HFF-Myc (cell line): ENCODE measurements around the gene CTTNBP2NL.

Experiments
- DNase-seq: peaks from one replicate; pipeline ENCODE4 v3.0.0-alpha.2; 2011; ENCODE audit warnings: low read depth; ENCODE audit errors: extremely low read depth
- H3K4me3 ChIP-seq: replicated peaks from 2 replicates; pipeline ENCODE4 v1.5.1; 2011; ENCODE audit warnings: low read depth, mild to moderate bottlenecking, control low read depth, low read length
- TF ChIP-seq, protein P1 (sequence below): IDR thresholded peaks from 2 replicates; pipeline ENCODE4 v1.5.1; 2012; ENCODE audit warnings: mild to moderate bottlenecking, low read depth, low read length, control low read depth; ENCODE audit errors: missing control alignments

The CTTNBP2NL gene

DNA sequence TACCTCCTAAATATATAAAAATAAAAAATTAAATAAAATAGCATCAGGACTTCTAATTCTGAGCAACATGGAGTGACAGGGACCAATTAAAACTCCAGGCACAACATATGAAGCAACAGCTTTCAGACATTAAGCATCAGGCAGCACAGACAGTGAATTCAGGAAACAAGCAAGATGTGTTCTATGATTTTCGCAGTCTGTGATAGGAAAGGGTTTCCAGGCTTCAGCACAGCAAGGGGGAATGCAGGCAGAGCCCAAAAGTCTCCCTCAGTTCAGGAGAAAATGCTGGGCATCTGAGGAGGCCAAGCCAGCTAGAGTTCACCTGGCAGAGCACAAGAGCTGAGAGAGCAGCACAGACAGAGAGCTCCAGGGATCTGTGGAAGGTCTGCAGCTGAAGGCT, 22.2 kb upstream of the CTTNBP2NL start:
- no peak overlapping the region for H3K4me3 ChIP-seq
- DNase-seq: no peak
- TF ChIP-seq, protein P1, sequence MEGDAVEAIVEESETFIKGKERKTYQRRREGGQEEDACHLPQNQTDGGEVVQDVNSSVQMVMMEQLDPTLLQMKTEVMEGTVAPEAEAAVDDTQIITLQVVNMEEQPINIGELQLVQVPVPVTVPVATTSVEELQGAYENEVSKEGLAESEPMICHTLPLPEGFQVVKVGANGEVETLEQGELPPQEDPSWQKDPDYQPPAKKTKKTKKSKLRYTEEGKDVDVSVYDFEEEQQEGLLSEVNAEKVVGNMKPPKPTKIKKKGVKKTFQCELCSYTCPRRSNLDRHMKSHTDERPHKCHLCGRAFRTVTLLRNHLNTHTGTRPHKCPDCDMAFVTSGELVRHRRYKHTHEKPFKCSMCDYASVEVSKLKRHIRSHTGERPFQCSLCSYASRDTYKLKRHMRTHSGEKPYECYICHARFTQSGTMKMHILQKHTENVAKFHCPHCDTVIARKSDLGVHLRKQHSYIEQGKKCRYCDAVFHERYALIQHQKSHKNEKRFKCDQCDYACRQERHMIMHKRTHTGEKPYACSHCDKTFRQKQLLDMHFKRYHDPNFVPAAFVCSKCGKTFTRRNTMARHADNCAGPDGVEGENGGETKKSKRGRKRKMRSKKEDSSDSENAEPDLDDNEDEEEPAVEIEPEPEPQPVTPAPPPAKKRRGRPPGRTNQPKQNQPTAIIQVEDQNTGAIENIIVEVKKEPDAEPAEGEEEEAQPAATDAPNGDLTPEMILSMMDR: no peak

DNA sequence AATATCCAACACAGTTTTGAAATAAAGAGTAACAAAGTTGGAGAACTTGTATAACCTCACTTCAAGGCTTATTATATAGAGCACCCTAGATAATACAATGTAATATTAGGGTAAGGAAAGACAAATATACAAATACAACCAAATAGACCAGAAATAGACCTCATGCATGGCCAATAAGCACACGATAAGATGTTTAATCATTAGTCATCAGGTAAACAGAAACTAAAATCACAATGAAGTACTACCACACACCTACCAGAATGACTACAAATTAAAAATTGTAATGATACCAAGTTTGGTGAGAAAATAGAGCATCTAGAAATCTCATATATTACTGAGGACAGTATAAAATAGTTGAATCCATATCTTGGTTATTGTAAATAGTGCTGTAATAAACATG, 20.3 kb upstream of the CTTNBP2NL start:
- no peak overlapping the region for H3K4me3 ChIP-seq
- TF ChIP-seq, protein P1: no peak
- no peak for DNase-seq

DNA sequence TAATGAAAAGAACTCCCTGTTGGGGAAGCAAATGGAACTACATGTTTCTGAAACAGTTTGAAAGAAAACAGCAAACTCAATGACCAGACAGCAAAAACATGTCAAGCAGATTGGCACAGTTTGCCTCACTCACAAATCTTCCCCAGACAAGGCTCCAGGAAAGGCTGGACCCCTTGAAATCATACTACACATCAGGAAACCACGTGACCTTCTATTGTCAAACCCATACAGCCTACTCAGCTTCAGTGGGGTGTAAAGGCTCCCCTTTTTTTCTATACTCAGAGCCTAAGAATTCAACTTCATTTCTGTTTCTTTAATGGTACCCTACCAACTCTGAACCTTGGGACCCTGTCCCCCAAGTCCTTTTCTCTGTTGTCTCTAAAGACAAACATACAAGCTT, 15.7 kb upstream of the CTTNBP2NL start:
- TF ChIP-seq, protein P1: no peak
- DNase-seq: no peak
- no peak overlapping the region for H3K4me3 ChIP-seq

DNA sequence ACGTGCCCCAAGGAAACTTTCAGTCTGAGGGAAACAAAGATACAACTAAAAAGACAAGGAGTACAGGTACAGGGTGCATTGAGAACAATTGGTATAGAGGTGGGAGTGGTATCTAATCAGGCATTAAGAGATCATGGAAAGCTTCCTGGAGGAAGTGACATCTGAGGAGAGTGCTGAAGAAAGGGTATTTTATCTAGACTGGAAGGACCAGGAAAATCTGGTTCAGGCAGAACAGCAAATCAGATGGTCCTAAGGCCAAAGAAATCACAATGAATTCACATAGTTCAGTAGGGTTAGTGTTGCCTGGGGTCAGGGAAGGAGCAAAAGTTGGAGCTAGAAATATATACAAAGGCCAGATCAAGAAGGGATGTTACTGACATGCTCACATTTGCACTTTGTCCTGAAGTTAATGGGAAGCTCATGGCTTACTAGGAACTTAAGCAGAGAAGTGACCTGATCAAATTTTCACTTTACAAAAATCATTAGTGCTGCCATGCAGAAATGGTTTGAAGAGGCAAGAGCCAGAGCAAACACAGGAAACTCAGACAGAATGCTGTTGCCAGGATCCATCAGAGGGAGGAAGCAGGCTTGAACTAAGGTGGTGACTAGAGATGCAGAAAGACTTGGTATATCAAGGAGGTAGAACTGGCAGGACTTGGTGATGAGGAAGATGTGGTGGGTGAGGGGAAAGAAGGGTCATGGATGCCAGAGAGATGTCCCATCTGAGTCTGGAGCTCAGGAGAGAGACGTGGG, 14.5 kb upstream of the CTTNBP2NL start:
- no peak overlapping the region for H3K4me3 ChIP-seq
- TF ChIP-seq, protein P1: no peak
- no peak for DNase-seq

DNA sequence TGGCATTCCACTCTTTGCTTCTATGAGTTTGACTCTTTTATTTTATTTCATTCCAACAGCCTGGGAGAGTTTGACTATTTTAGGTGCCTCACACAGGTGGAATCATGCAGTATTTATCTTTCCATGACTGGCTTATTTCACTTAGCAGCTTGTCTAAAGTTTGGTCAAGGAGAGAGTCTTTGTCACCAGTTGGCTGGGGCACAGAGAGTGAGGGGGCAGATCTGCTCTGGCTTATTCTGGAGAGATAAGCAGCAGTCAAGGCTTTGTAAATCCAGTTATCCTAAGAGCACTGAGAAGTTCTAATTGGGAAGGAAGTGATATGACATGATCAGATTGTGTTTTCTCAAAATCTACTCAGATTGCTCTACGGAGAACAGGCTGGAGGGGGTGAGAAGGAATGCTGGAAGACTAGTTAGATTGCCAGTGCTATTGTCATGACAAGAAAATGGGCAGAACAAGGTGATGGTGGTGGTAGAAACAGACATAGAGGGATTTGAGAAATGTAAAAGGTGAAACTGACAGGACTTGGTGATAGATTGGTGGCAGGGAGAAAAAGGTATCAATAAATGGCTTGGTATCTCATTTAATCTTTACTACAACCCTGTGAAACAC, 12.1 kb upstream of the CTTNBP2NL start:
- TF ChIP-seq, protein P1: no peak
- DNase-seq: no peak
- H3K4me3 ChIP-seq: no peak overlapping the region

DNA sequence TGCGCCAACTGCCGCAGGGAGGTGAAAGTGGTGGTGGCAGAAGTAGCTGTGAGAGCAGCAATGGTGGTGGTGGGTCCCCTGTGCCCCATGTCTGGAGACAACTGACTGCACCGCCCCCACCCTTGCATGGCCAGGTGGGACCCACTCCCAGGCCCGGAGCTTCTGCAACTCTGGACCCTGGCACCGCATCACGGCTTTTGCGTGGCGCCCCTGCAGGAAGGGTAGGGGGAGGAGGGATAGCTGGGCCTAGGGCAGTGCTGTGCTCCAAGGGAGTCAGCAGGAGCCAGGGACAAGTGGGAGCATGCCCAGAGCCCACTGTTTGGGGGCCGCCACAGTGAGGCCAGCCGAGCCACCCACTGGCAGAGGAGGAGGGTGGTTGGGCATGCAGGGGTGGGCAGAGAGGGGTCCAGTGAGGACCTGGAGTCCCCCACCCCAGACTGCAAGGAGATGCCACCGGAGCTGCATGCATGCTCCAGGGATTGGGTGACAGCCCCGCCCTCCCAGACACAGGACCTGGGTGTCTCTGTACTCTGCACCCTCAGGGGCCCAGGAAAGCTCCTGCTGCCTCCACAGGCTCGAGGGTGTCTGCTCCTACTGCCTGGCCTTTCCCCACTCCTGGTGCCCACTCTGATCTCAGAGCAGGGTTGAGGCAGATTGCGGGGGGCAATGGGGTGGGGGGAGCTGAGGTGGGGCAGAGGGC, 9.8 kb upstream of the CTTNBP2NL start:
- no peak for DNase-seq
- TF ChIP-seq, protein P1: no peak

More for the DNA sequence above, 9.8 kb upstream of the CTTNBP2NL start:
- no peak overlapping the region for H3K4me3 ChIP-seq
